Loucy (cell line): ENCODE measurements around the gene SPEG.

ENCODE experiments used
- H2AFZ ChIP-seq: fragments of 200-600 bp; sonication (generic); 2 replicates; pipeline ENCODE4 v1.6.0; 2016; ENCODE audit warnings: antibody characterized with exemption, mild to moderate bottlenecking, low read length, moderate library complexity
- H3F3A ChIP-seq: fragments of 200-600 bp; 2 replicates; pipeline ENCODE4 v1.6.0; 2016; ENCODE audit warnings: antibody characterized with exemption, low read depth, mild to moderate bottlenecking
- H3K27me3 ChIP-seq: fragments of 200-600 bp; sonication (generic); 2 replicates; pipeline ENCODE4 v1.6.1; 2014; ENCODE audit warnings: low read length, mild to moderate bottlenecking; ENCODE audit not compliant: insufficient read depth, poor library complexity, severe bottlenecking
- H3K36me3 ChIP-seq: fragments of 200-600 bp; sonication (generic); 2 replicates; pipeline ENCODE4 v1.6.1; 2016; ENCODE audit warnings: low read length; ENCODE audit not compliant: insufficient read depth
- H3K4me1 ChIP-seq: fragments of 200-600 bp; sonication (generic); 2 replicates; pipeline ENCODE4 v1.5.1; 2014; ENCODE audit warnings: low read length, mild to moderate bottlenecking; ENCODE audit not compliant: insufficient read depth, poor library complexity, severe bottlenecking
- H3K4me2 ChIP-seq: fragments of 200-600 bp; sonication (generic); 2 replicates; pipeline ENCODE4 v1.6.0; 2014; ENCODE audit warnings: antibody characterized with exemption, low read length, low read depth, mild to moderate bottlenecking; ENCODE audit not compliant: poor library complexity, severe bottlenecking
- H3K4me3 ChIP-seq: fragments of 200-600 bp; sonication (generic); 2 replicates; pipeline ENCODE4 v1.5.1; 2014; ENCODE audit warnings: low read length, mild to moderate bottlenecking, mixed read lengths; ENCODE audit not compliant: poor library complexity, severe bottlenecking
- H3K79me2 ChIP-seq: fragments of 200-600 bp; sonication (generic); 2 replicates; pipeline ENCODE4 v1.6.1; 2014; ENCODE audit warnings: low read length; ENCODE audit not compliant: insufficient read depth
- H3K9ac ChIP-seq: fragments of 200-600 bp; sonication (generic); 2 replicates; pipeline ENCODE4 v1.6.0; 2014; ENCODE audit warnings: mild to moderate bottlenecking, low read depth, low read length, moderate library complexity; ENCODE audit not compliant: poor library complexity, severe bottlenecking
- H3K9me2 ChIP-seq: fragments of 200-600 bp; sonication (generic); replicated peaks from 2 replicates; pipeline ENCODE4 v1.6.1; 2016; ENCODE audit warnings: low read depth, low read length, mixed read lengths
- H3K9me3 ChIP-seq: fragments of 200-600 bp; sonication (generic); 2 replicates; pipeline ENCODE4 v1.6.1; 2014; ENCODE audit warnings: mild to moderate bottlenecking, antibody characterized with exemption, low read length, low read depth; ENCODE audit not compliant: insufficient read depth
- H4K20me1 ChIP-seq: fragments of 200-600 bp; sonication (generic); 2 replicates; pipeline ENCODE4 v1.6.0; 2014; ENCODE audit warnings: antibody characterized with exemption, low read length, mild to moderate bottlenecking; ENCODE audit not compliant: insufficient read depth, poor library complexity, severe bottlenecking
- EZH2phosphoT487 ChIP-seq: fragments of 200-600 bp; IDR thresholded peaks from 2 replicates; pipeline ENCODE4 v1.6.1; 2018; ENCODE audit warnings: antibody characterized with exemption, mild to moderate bottlenecking, moderate library complexity, borderline replicate concordance
- TF ChIP-seq, protein P1 (sequence below): fragments of 200-600 bp; sonication (generic); conservative IDR thresholded peaks from 2 replicates; pipeline ENCODE4 v1.5.1; 2014; ENCODE audit warnings: mild to moderate bottlenecking, antibody characterized with exemption, low read length

The SPEG gene

DNA sequence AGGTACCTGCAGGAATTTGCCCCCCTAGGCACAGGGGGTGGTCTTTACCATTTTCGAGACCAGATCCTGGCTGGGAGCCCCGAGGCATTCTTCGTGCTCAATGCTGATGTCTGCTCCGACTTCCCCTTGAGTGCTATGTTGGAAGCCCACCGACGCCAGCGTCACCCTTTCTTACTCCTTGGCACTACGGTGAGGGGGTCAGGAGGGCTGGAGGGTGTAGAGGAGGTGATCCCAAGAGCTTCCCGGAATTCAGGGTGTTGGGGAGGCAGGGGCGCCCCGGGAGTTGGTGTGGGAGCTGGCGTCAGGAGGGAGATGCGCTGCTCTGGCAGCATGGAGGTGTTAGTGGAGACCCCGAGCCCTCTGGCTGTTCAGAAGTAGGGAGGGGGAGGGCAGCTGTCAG, 67.2 kb downstream of the SPEG start:
- no peak overlapping the region for H3K9ac ChIP-seq
- no peak overlapping the region for H3K4me3 ChIP-seq
- H3K27me3 ChIP-seq, result no peaks in the 10 kb centered on the region
- H3F3A ChIP-seq, result no peaks in the 10 kb centered on the region
- no peak for TF ChIP-seq EZH2phosphoT487
- TF ChIP-seq, protein P1, sequence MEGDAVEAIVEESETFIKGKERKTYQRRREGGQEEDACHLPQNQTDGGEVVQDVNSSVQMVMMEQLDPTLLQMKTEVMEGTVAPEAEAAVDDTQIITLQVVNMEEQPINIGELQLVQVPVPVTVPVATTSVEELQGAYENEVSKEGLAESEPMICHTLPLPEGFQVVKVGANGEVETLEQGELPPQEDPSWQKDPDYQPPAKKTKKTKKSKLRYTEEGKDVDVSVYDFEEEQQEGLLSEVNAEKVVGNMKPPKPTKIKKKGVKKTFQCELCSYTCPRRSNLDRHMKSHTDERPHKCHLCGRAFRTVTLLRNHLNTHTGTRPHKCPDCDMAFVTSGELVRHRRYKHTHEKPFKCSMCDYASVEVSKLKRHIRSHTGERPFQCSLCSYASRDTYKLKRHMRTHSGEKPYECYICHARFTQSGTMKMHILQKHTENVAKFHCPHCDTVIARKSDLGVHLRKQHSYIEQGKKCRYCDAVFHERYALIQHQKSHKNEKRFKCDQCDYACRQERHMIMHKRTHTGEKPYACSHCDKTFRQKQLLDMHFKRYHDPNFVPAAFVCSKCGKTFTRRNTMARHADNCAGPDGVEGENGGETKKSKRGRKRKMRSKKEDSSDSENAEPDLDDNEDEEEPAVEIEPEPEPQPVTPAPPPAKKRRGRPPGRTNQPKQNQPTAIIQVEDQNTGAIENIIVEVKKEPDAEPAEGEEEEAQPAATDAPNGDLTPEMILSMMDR, result no peak
- peaks cover 10% of the 10 kb centered on the region; the same call in 1 of the 2 replicates for H3K79me2 ChIP-seq
- H4K20me1 ChIP-seq, result no peaks in the 10 kb centered on the region
- H3K9me3 ChIP-seq, result no peaks in the 10 kb centered on the region
- H3K9me2 ChIP-seq, result no peaks in the 10 kb centered on the region
- no peaks in the 10 kb centered on the region for H3K36me3 ChIP-seq
- H2AFZ ChIP-seq, result no peak overlapping the region
- peaks cover 19% of the 10 kb centered on the region for H3K4me1 ChIP-seq
- H3K4me2 ChIP-seq, result no peak overlapping the region

DNA sequence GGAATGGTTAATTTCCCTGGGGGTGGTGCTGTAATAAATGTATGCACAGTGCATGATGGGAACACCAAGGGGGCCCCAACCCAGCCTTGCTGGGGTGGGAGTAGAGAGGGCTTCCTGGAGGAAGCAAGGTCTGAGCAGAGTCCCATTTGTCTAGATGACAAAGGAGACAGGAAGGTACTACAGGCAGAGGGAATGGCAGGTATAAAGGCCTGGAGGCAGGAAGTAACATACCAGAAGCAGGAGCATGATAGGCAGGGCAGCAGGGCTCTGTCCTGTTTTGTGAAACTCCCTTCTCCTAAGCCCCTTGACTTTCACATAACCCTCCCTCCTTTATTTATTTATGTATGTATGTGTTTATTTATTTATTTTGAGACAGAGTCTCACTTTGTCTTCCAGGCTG, 68.0 kb downstream of the SPEG start:
- H3K9me2 ChIP-seq, result no peaks in the 10 kb centered on the region
- H3K4me2 ChIP-seq, result no peak overlapping the region
- no peak overlapping the region for H3K9ac ChIP-seq
- TF ChIP-seq EZH2phosphoT487, result no peak
- TF ChIP-seq, protein P1, result no peak
- H3K4me3 ChIP-seq, result no peak overlapping the region
- H3K79me2 ChIP-seq, result peaks cover 10% of the 10 kb centered on the region; the same call in 1 of the 2 replicates
- H3K4me1 ChIP-seq, result peaks cover 19% of the 10 kb centered on the region
- H3K36me3 ChIP-seq, result no peaks in the 10 kb centered on the region
- no peaks in the 10 kb centered on the region for H4K20me1 ChIP-seq
- H3K9me3 ChIP-seq, result no peaks in the 10 kb centered on the region
- H3F3A ChIP-seq, result no peaks in the 10 kb centered on the region
- H2AFZ ChIP-seq, result no peak overlapping the region
- H3K27me3 ChIP-seq, result no peaks in the 10 kb centered on the region

DNA sequence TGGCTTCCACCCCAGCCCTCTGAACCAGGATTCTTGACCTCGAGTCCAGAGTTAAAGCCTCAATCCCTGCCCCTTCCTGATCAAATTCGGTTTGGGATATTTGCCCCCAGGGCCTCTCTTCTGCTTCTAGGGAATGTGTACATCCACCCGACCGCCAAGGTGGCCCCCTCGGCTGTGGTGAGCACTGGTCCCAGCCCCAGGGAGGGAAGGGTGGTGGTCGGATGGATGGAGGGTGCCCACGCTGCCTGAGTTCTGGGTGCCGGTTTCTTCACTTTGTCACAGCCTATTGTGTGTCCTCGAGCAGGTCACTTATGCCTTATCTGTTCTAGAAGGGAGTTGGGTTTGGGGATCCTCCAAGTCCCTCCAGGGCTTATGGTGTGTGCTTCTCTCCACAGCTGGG, 70.9 kb downstream of the SPEG start:
- no peaks in the 10 kb centered on the region for H3K9me2 ChIP-seq
- no peaks in the 10 kb centered on the region for H3K9me3 ChIP-seq
- H2AFZ ChIP-seq, result no peak overlapping the region
- H3K27me3 ChIP-seq, result no peaks in the 10 kb centered on the region
- no peaks in the 10 kb centered on the region for H3F3A ChIP-seq
- no peak overlapping the region for H3K4me3 ChIP-seq
- no peaks in the 10 kb centered on the region for H3K36me3 ChIP-seq
- no peak overlapping the region for H3K4me2 ChIP-seq
- TF ChIP-seq, protein P1, result no peak
- TF ChIP-seq EZH2phosphoT487, result no peak
- H4K20me1 ChIP-seq, result no peaks in the 10 kb centered on the region
- no peaks in the 10 kb centered on the region for H3K79me2 ChIP-seq
- no peaks in the 10 kb centered on the region for H3K4me1 ChIP-seq
- H3K9ac ChIP-seq, result no peak overlapping the region
